HEK293T (cell line): Measurements from ENCODE around the gene CDK5RAP2.

Experiments used
- CTCF ChIA-PET: fragments of 350-600 bp; formaldehyde crosslinking; extraction: SDS; loops from one replicate; lab custom pipeline; 2021; ENCODE audit warnings: antibody characterized with exemption, inconsistent platforms; lab: Yijun Ruan, JAX
- POLR2A ChIA-PET: fragments of 350-600 bp; formaldehyde crosslinking; extraction: SDS; loops from one replicate; lab custom pipeline; 2020; ENCODE audit warnings: antibody characterized with exemption, inconsistent platforms; lab: Yijun Ruan, JAX
- DNase-seq: peaks from one replicate; pipeline ENCODE4 v3.0.0; 2012; ENCODE audit warnings: mixed read lengths; ENCODE audit errors: extremely low spot score
- ARNT ChIP-seq: fragments of 450-650 bp; IDR thresholded peaks from 2 replicates; pipeline ENCODE4 v1.6.1; 2017; ENCODE audit warnings: mild to moderate bottlenecking
- BHLHE40 ChIP-seq: fragments of 450-650 bp; IDR thresholded peaks from 2 replicates; pipeline ENCODE4 v1.6.1; 2016; ENCODE audit warnings: mild to moderate bottlenecking, moderate library complexity, borderline replicate concordance
- CTBP1 ChIP-seq: fragments of 450-650 bp; IDR thresholded peaks from 2 replicates; pipeline ENCODE4 v1.6.1; 2016; ENCODE audit warnings: borderline replicate concordance
- ELF4 ChIP-seq: fragments of 450-650 bp; IDR thresholded peaks from 2 replicates; pipeline ENCODE4 v1.6.1; 2017; ENCODE audit warnings: antibody characterized with exemption
- FOXA1 ChIP-seq: fragments of 450-650 bp; IDR thresholded peaks from 2 replicates; pipeline ENCODE4 v1.6.1; 2016; ENCODE audit warnings: mild to moderate bottlenecking
- FOXK2 ChIP-seq: fragments of 450-650 bp; IDR thresholded peaks from 2 replicates; pipeline ENCODE4 v1.6.1; 2016; ENCODE audit warnings: mild to moderate bottlenecking
- FOXM1 ChIP-seq: fragments of 450-650 bp; IDR thresholded peaks from 2 replicates; pipeline ENCODE4 v1.6.1; 2017; ENCODE audit warnings: mild to moderate bottlenecking, borderline replicate concordance
- HDGF ChIP-seq: fragments of 450-650 bp; IDR thresholded peaks from 2 replicates; pipeline ENCODE4 v1.6.1; 2017; ENCODE audit warnings: antibody characterized with exemption, borderline replicate concordance
- L3MBTL2 ChIP-seq: fragments of 450-650 bp; conservative IDR thresholded peaks from 2 replicates; pipeline ENCODE4 v1.6.1; 2016; ENCODE audit warnings: mild to moderate bottlenecking
- LEF1 ChIP-seq: fragments of 450-650 bp; IDR thresholded peaks from 2 replicates; pipeline ENCODE4 v1.6.1; 2017; ENCODE audit warnings: mild to moderate bottlenecking, borderline replicate concordance
- NFRKB ChIP-seq: fragments of 450-650 bp; IDR thresholded peaks from 2 replicates; pipeline ENCODE4 v1.6.1; 2016; ENCODE audit warnings: mild to moderate bottlenecking, moderate library complexity
- PKNOX1 ChIP-seq: fragments of 450-650 bp; IDR thresholded peaks from 2 replicates; pipeline ENCODE4 v1.6.1; 2016
- SP1 ChIP-seq: fragments of 450-650 bp; IDR thresholded peaks from 2 replicates; pipeline ENCODE4 v1.6.1; 2017
- SUZ12 ChIP-seq: fragments of 450-650 bp; IDR thresholded peaks from 2 replicates; pipeline ENCODE4 v1.6.1; 2016; ENCODE audit warnings: mild to moderate bottlenecking
- TARDBP ChIP-seq: fragments of 450-650 bp; IDR thresholded peaks from 2 replicates; pipeline ENCODE4 v1.6.1; 2016
- ZNF384 ChIP-seq: fragments of 450-650 bp; IDR thresholded peaks from 2 replicates; pipeline ENCODE4 v1.6.1; 2016

The CDK5RAP2 gene

GRCh38 chr9:120456218-120456617, 123.7 kb downstream of the CDK5RAP2 start:
- ChIA-PET CTCF (interaction anchor here (0.7 kb wide), 1 partner anchor 21 kb away, joined by 4 read pairs; no protein-coding TSS in a partner anchor), POLR2A (no interaction called here)
- TF ChIP-seq ZNF384 = no peak
- TF ChIP-seq TARDBP = no peak
- no peak for TF ChIP-seq HDGF
- TF ChIP-seq FOXA1 = no peak
- no peak for TF ChIP-seq LEF1
- TF ChIP-seq CTBP1 = no peak
- TF ChIP-seq PKNOX1 = no peak
- no peak for TF ChIP-seq SP1
- TF ChIP-seq FOXM1 = no peak
- TF ChIP-seq SUZ12 = no peak
- no peak for TF ChIP-seq ELF4
- TF ChIP-seq BHLHE40 = no peak
- no peak for TF ChIP-seq L3MBTL2
- TF ChIP-seq NFRKB = no peak
- no peak for TF ChIP-seq ARNT
- no peak for TF ChIP-seq FOXK2

GRCh38 chr9:120454467-120454866, 125.5 kb downstream of the CDK5RAP2 start:
- CTCF ChIA-PET = no interaction called here
- DNase-seq = no peak
- TF ChIP-seq CTBP1 (no peak), PKNOX1 (no peak), ZNF384 (no peak), LEF1 (no peak), ELF4 (no peak), SP1 (no peak), TARDBP (no peak), BHLHE40 (no peak), L3MBTL2 (no peak), FOXA1 (no peak)
- POLR2A ChIA-PET = no interaction called here

More at GRCh38 chr9:120456218-120456617, 123.7 kb downstream of the CDK5RAP2 start:
- no peak for DNase-seq

GRCh38 chr9:120453792-120454191, 126.2 kb downstream of the CDK5RAP2 start:
- POLR2A ChIA-PET = no interaction called here
- TF ChIP-seq CTBP1 (no peak), LEF1 (no peak), BHLHE40 (no peak), HDGF (no peak)
- CTCF ChIA-PET = no interaction called here
- DNase-seq = no peak

- POLR2A ChIA-PET = no interaction called here
- DNase-seq = no peak
- CTCF ChIA-PET = interaction anchor here (1.0 kb wide), 1 partner anchor 15 kb away, joined by 3 read pairs; no protein-coding TSS in a partner anchor
- TF ChIP-seq FOXM1 (no peak), L3MBTL2 (no peak), LEF1 (no peak), NFRKB (no peak), PKNOX1 (no peak)
Measured at GRCh38 chr9:120452631-120453030, 127.3 kb downstream of the CDK5RAP2 start.

GRCh38 chr9:120450916-120451315, 129.1 kb downstream of the CDK5RAP2 start:
- ChIA-PET CTCF (interaction anchor here (0.7 kb wide), 1 partner anchor 73 kb away, joined by 3 read pairs; no protein-coding TSS in a partner anchor), POLR2A (no interaction called here)
- TF ChIP-seq ZNF384 (no peak), SUZ12 (no peak), TARDBP (no peak), HDGF (no peak), NFRKB (no peak), L3MBTL2 (no peak), FOXM1 (no peak), FOXA1 (no peak), FOXK2 (no peak), ELF4 (no peak), LEF1 (no peak), BHLHE40 (no peak), SP1 (no peak), CTBP1 (no peak), PKNOX1 (no peak), ARNT (no peak)
- DNase-seq = no peak

- CTCF ChIA-PET = no interaction called here
- no peak for TF ChIP-seq L3MBTL2
- no peak for TF ChIP-seq FOXA1
- no peak for TF ChIP-seq ZNF384
- TF ChIP-seq LEF1 = no peak
- no peak for TF ChIP-seq FOXM1
- TF ChIP-seq FOXK2 = no peak
- no peak for TF ChIP-seq ARNT
- TF ChIP-seq TARDBP = no peak
- POLR2A ChIA-PET = no interaction called here
- no peak for DNase-seq
Measured at GRCh38 chr9:120449566-120449965, 130.4 kb downstream of the CDK5RAP2 start.
